Parathyroid adenoma (tissue), 2 donors: Measurements from ENCODE around the gene ABHD11.

Source experiments
- H2AFZ ChIP-seq: fragments of 300-600 bp; sonication (generic); one replicate; pipeline ENCODE4 v1.7.0; 2017; ENCODE audit warnings: antibody characterized with exemption, mild to moderate bottlenecking
- H3K27ac ChIP-seq: fragments of 300-600 bp; sonication (generic); one replicate; pipeline ENCODE4 v1.7.0; 2017
- H3K27me3 ChIP-seq: fragments of 300-600 bp; sonication (generic); one replicate; pipeline ENCODE4 v1.7.0; 2017; ENCODE audit warnings: low read length; ENCODE audit not compliant: control insufficient read depth, insufficient read depth
- H3K36me3 ChIP-seq: fragments of 300-600 bp; sonication (generic); one replicate; pipeline ENCODE4 v1.7.0; 2017; ENCODE audit warnings: low read length; ENCODE audit not compliant: control insufficient read depth, insufficient read depth
- H3K4me1 ChIP-seq: fragments of 300-600 bp; sonication (generic); one replicate; pipeline ENCODE4 v1.7.0; 2017; ENCODE audit warnings: control low read depth
- H3K4me2 ChIP-seq: fragments of 300-600 bp; sonication (generic); one replicate; pipeline ENCODE4 v1.7.0; 2017; ENCODE audit warnings: low read length
- H3K4me3 ChIP-seq: fragments of 300-600 bp; sonication (generic); one replicate; pipeline ENCODE4 v1.7.0; 2017; ENCODE audit warnings: low read depth, low read length
- H3K79me2 ChIP-seq: fragments of 300-600 bp; sonication (generic); one replicate; pipeline ENCODE4 v1.7.0; 2017; ENCODE audit warnings: control low read depth
- H3K9ac ChIP-seq: fragments of 300-600 bp; sonication (generic); one replicate; pipeline ENCODE4 v1.7.0; 2017; ENCODE audit warnings: mild to moderate bottlenecking
- H3K9me3 ChIP-seq: fragments of 300-600 bp; sonication (generic); one replicate; pipeline ENCODE4 v1.7.0; 2017; ENCODE audit warnings: low read length; ENCODE audit not compliant: control insufficient read depth
- CTCF ChIP-seq: fragments of 300-600 bp; sonication (generic); IDR thresholded peaks from one replicate; pipeline ENCODE4 v1.7.0; 2017; ENCODE audit warnings: antibody characterized with exemption, mild to moderate bottlenecking
- donor health status: primary hyperparathyroidism.

Gene ABHD11

GRCh38 chr7:73702665-73703064, 35.9 kb downstream of the ABHD11 start:
- H3K9me3 ChIP-seq = no peaks in the 10 kb centered on the region
- H3K9ac ChIP-seq = no peak overlapping the region
- no peak overlapping the region for H3K4me2 ChIP-seq
- no peaks in the 10 kb centered on the region for H3K36me3 ChIP-seq
- no peak for TF ChIP-seq CTCF
- H3K79me2 ChIP-seq = no peaks in the 10 kb centered on the region
- no peak overlapping the region for H3K27ac ChIP-seq
- no peak overlapping the region for H3K4me3 ChIP-seq
- no peaks in the 10 kb centered on the region for H3K27me3 ChIP-seq
- no peaks in the 10 kb centered on the region for H3K4me1 ChIP-seq
- H2AFZ ChIP-seq = no peak overlapping the region

GRCh38 chr7:73702226-73702625, 36.4 kb downstream of the ABHD11 start:
- H3K4me3 ChIP-seq = no peak overlapping the region
- H3K9me3 ChIP-seq = no peaks in the 10 kb centered on the region
- TF ChIP-seq CTCF = no peak
- H3K4me1 ChIP-seq = no peaks in the 10 kb centered on the region
- no peak overlapping the region for H3K9ac ChIP-seq
- H2AFZ ChIP-seq = no peak overlapping the region
- no peaks in the 10 kb centered on the region for H3K79me2 ChIP-seq
- no peak overlapping the region for H3K27ac ChIP-seq
- H3K4me2 ChIP-seq = no peak overlapping the region
- no peaks in the 10 kb centered on the region for H3K27me3 ChIP-seq
- no peaks in the 10 kb centered on the region for H3K36me3 ChIP-seq

- peak; percentile 54 for TF ChIP-seq CTCF
- H3K9ac ChIP-seq = no peak overlapping the region
- H3K9me3 ChIP-seq = no peaks in the 10 kb centered on the region
- no peak overlapping the region for H3K4me3 ChIP-seq
- H2AFZ ChIP-seq = no peak overlapping the region
- H3K79me2 ChIP-seq = no peaks in the 10 kb centered on the region
- no peaks in the 10 kb centered on the region for H3K27me3 ChIP-seq
- H3K36me3 ChIP-seq = no peaks in the 10 kb centered on the region
- H3K4me1 ChIP-seq = no peaks in the 10 kb centered on the region
- no peak overlapping the region for H3K27ac ChIP-seq
- no peak overlapping the region for H3K4me2 ChIP-seq
These were observed 37.1 kb downstream of the ABHD11 start for GRCh38 chr7:73701357-73701995.

- no peak overlapping the region for H2AFZ ChIP-seq
- no peak overlapping the region for H3K9ac ChIP-seq
- H3K79me2 ChIP-seq = no peaks in the 10 kb centered on the region
- H3K4me2 ChIP-seq = no peak overlapping the region
- H3K9me3 ChIP-seq = no peaks in the 10 kb centered on the region
- no peak overlapping the region for H3K4me3 ChIP-seq
- no peak overlapping the region for H3K27ac ChIP-seq
- H3K4me1 ChIP-seq = no peaks in the 10 kb centered on the region
- no peak for TF ChIP-seq CTCF
- no peaks in the 10 kb centered on the region for H3K27me3 ChIP-seq
- H3K36me3 ChIP-seq = no peaks in the 10 kb centered on the region
These were observed 37.9 kb downstream of the ABHD11 start for GRCh38 chr7:73700581-73701134.

GRCh38 chr7:73700069-73700423, 38.6 kb downstream of the ABHD11 start:
- H3K4me1 ChIP-seq = no peaks in the 10 kb centered on the region
- no peak overlapping the region for H3K4me2 ChIP-seq
- no peaks in the 10 kb centered on the region for H3K9me3 ChIP-seq
- no peak overlapping the region for H3K4me3 ChIP-seq
- H3K27ac ChIP-seq = no peak overlapping the region
- H3K27me3 ChIP-seq = no peaks in the 10 kb centered on the region
- no peak for TF ChIP-seq CTCF
- no peaks in the 10 kb centered on the region for H3K36me3 ChIP-seq
- H2AFZ ChIP-seq = no peak overlapping the region
- H3K79me2 ChIP-seq = no peaks in the 10 kb centered on the region
- no peak overlapping the region for H3K9ac ChIP-seq
